H9 (cell line): ENCODE data around the gene KRT85. TPM values are rescaled to one million over a fixed set of nuclear protein-coding genes. Genes with fewer than 3 reads are reported as not detected.

ENCODE experiments used
- DNase-seq: peaks from one replicate; pipeline ENCODE4 v3.0.0-alpha.2; 2017
- H2AFZ ChIP-seq: one replicate; pipeline ENCODE4 v1.6.1; 2013; ENCODE audit warnings: mild to moderate bottlenecking, low read length, control low read depth, moderate library complexity
- H2AK5ac ChIP-seq: 2 replicates; pipeline ENCODE4 v1.6.1; 2013; ENCODE audit warnings: low read length, control low read depth, mixed read lengths; ENCODE audit not compliant: insufficient read length
- H2BK120ac ChIP-seq: one replicate; pipeline ENCODE4 v1.6.1; 2013; ENCODE audit warnings: low read depth, mild to moderate bottlenecking, low read length, control low read depth, inconsistent platforms; ENCODE audit not compliant: poor library complexity, severe bottlenecking
- H2BK12ac ChIP-seq: 2 replicates; pipeline ENCODE4 v1.6.1; 2013; ENCODE audit warnings: low read length, control low read depth, mixed read lengths, low read depth; ENCODE audit not compliant: insufficient read length
- H2BK15ac ChIP-seq: 2 replicates; pipeline ENCODE4 v1.6.1; 2013; ENCODE audit warnings: low read depth, low read length, control low read depth
- H2BK20ac ChIP-seq: one replicate; pipeline ENCODE4 v1.6.1; 2013; ENCODE audit warnings: low read depth, mild to moderate bottlenecking, low read length, control low read depth, inconsistent platforms; ENCODE audit not compliant: poor library complexity, severe bottlenecking
- H2BK5ac ChIP-seq: 2 replicates; pipeline ENCODE4 v1.6.1; 2013; ENCODE audit warnings: low read length, control low read depth, mixed read lengths; ENCODE audit not compliant: insufficient read length
- H3K14ac ChIP-seq: 2 replicates; pipeline ENCODE4 v1.6.1; 2013; ENCODE audit warnings: low read length, control low read depth; ENCODE audit not compliant: insufficient read depth
- H3K18ac ChIP-seq: 2 replicates; pipeline ENCODE4 v1.6.1; 2013; ENCODE audit warnings: low read depth, mild to moderate bottlenecking, mixed read lengths, low read length, control low read depth; ENCODE audit not compliant: insufficient read length
- H3K23ac ChIP-seq: 2 replicates; pipeline ENCODE4 v1.6.1; 2013; ENCODE audit warnings: low read length, control low read depth, mixed read lengths, low read depth; ENCODE audit not compliant: insufficient read length
- H3K23me2 ChIP-seq: 2 replicates; pipeline ENCODE4 v1.6.1; 2013; ENCODE audit warnings: low read depth, mild to moderate bottlenecking, mixed read lengths, low read length, control low read depth; ENCODE audit not compliant: insufficient read length, poor library complexity, severe bottlenecking
- H3K27ac ChIP-seq: 2 replicates; pipeline ENCODE4 v1.5.1; 2013; ENCODE audit warnings: low read length, control low read depth, mixed read lengths, low read depth; ENCODE audit not compliant: insufficient read length
- H3K27me3 ChIP-seq: 2 replicates; pipeline ENCODE4 v1.6.1; 2013; ENCODE audit warnings: low read length, control low read depth, inconsistent platforms; ENCODE audit not compliant: insufficient read depth
- H3K4ac ChIP-seq: 2 replicates; pipeline ENCODE4 v1.6.1; 2013; ENCODE audit warnings: low read depth, mild to moderate bottlenecking, control low read depth, inconsistent platforms, low read length, moderate library complexity
- H3K4me1 ChIP-seq: 2 replicates; pipeline ENCODE4 v1.6.1; 2013; ENCODE audit warnings: low read length, control low read depth, inconsistent platforms; ENCODE audit not compliant: insufficient read depth
- H3K4me2 ChIP-seq: 2 replicates; pipeline ENCODE4 v1.6.1; 2013; ENCODE audit warnings: low read length, control low read depth, mixed read lengths; ENCODE audit not compliant: insufficient read length, insufficient read depth
- H3K56ac ChIP-seq: 2 replicates; pipeline ENCODE4 v1.6.1; 2013; ENCODE audit warnings: low read depth, mild to moderate bottlenecking, mixed read lengths, low read length, control low read depth; ENCODE audit not compliant: insufficient read length
- H3K79me1 ChIP-seq: 2 replicates; pipeline ENCODE4 v1.6.1; 2013; ENCODE audit warnings: low read depth, mild to moderate bottlenecking, moderate library complexity, low read length, control low read depth, inconsistent platforms; ENCODE audit not compliant: insufficient read depth, poor library complexity, severe bottlenecking
- H3K79me2 ChIP-seq: 2 replicates; pipeline ENCODE4 v1.6.1; 2013; ENCODE audit warnings: low read length, control low read depth, inconsistent platforms; ENCODE audit not compliant: insufficient read depth
- H3K9ac ChIP-seq: 2 replicates; pipeline ENCODE4 v1.6.1; 2013; ENCODE audit warnings: low read length, control low read depth, mixed read lengths; ENCODE audit not compliant: insufficient read length; ENCODE audit errors: extremely low read depth
- H3K9me3 ChIP-seq: one replicate; pipeline ENCODE4 v1.6.1; 2013; ENCODE audit warnings: low read depth, low read length, inconsistent platforms; ENCODE audit not compliant: control insufficient read depth
- H3T11ph ChIP-seq: one replicate; pipeline ENCODE4 v1.6.1; 2013; ENCODE audit warnings: mild to moderate bottlenecking, low read length, control low read depth, inconsistent platforms
- H4K20me1 ChIP-seq: one replicate; pipeline ENCODE4 v1.6.1; 2013; ENCODE audit not compliant: control insufficient read depth, insufficient read length, insufficient read depth
- H4K5ac ChIP-seq: 2 replicates; pipeline ENCODE4 v1.6.1; 2013; ENCODE audit warnings: low read depth, mild to moderate bottlenecking, mixed read lengths, low read length, control low read depth; ENCODE audit not compliant: insufficient read length
- H4K8ac ChIP-seq: replicated peaks from 2 replicates; pipeline ENCODE4 v1.6.1; 2013; ENCODE audit warnings: low read length, control low read depth, mixed read lengths, low read depth; ENCODE audit not compliant: insufficient read length
- H4K91ac ChIP-seq: 2 replicates; pipeline ENCODE4 v1.6.1; 2013; ENCODE audit warnings: low read depth, mild to moderate bottlenecking, moderate library complexity, mixed read lengths, low read length, control low read depth; ENCODE audit not compliant: insufficient read length
- H3K27ac Mint-ChIP-seq, 3 experiments: 2 replicates in 2 of 3; 3 replicates in 1 of 3; pipeline ENCODE4 v1.8.0; 2020 to 2021; ENCODE audit warnings: mixed read lengths in 3 of 3, mild to moderate bottlenecking in 1 of 3, moderate library complexity in 1 of 3
- H3K27me3 Mint-ChIP-seq: 2 replicates; pipeline ENCODE4 v1.8.0; 2021; ENCODE audit warnings: low read depth, mild to moderate bottlenecking, moderate library complexity, mixed read lengths
- H3K36me3 Mint-ChIP-seq, 3 experiments: 2 replicates in 2 of 3; 3 replicates in 1 of 3; pipeline ENCODE4 v1.8.0; 2020 to 2021; ENCODE audit warnings: low read depth in 3 of 3, mixed read lengths in 3 of 3; ENCODE audit not compliant: insufficient read depth in 1 of 3
- H3K4me1 Mint-ChIP-seq, 2 experiments: 2 replicates each; pipeline ENCODE4 v1.8.0; 2020; ENCODE audit warnings: mixed read lengths in 2 of 2
- H3K4me3 Mint-ChIP-seq, 2 experiments: 2 replicates in 1 of 2; 3 replicates in 1 of 2; pipeline ENCODE4 v1.8.0; 2020 to 2021; ENCODE audit warnings: mild to moderate bottlenecking in 2 of 2, mixed read lengths in 2 of 2, moderate library complexity in 1 of 2
- H3K9me3 Mint-ChIP-seq, 2 experiments: 2 replicates in 1 of 2; 3 replicates in 1 of 2; pipeline ENCODE4 v1.8.0; 2020; ENCODE audit warnings: mild to moderate bottlenecking in 2 of 2, mixed read lengths in 2 of 2, moderate library complexity in 1 of 2
- WGBS: extraction: QIAGEN DNeasy Blood & Tissue Kit; methylation state at CpG from one replicate; pipeline ENCODE4 v1.1.7; 2013; ENCODE audit warnings: missing lambda C conversion rate, low lambda C conversion rate, mixed read lengths; ENCODE audit not compliant: insufficient read length; ENCODE audit errors: extremely low coverage; 5-methylcytosine and 5-hydroxymethylcytosine counted together
- total RNA-seq: library from RNA; stranded (reverse); gene quantifications from 2 replicates; pipeline ENCODE4 v1.2.1, GENCODE V29; 2021
- TF ChIP-seq, protein P1 (sequence below): fragments of 200-600 bp; sonication (generic); conservative IDR thresholded peaks from 3 replicates; pipeline ENCODE4 v1.8.0; 2021; ENCODE audit warnings: antibody characterized with exemption, mild to moderate bottlenecking

KRT85 gene
- total RNA-seq, 1 experiment from 2014 or later, result not detected

DNA sequence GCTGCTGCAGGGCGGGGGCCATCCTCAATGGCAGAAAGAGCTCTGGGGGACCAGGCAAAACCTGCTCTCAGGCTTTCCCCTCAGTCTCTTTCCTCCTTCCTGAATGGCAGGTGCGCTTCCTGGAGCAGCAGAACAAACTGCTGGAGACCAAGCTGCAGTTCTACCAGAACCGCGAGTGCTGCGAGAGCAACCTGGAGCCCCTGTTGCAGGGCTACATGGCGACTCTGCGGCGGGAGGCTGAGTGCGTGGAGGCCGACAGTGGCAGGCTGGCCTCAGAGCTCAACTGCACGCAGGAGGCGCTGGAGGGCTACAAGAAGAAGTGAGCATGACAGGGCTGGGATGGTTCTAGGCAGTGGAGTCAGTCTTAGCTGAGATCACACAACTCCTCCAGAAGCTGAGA is 23.2 kb downstream of the KRT85 start:
- Histone ChIP-seq H2BK120ac (no peak overlapping the region), H2BK5ac (no peak overlapping the region), H4K91ac (no peak overlapping the region), H3K9me3 (no peaks in the 10 kb centered on the region), H3K79me1 (no peaks in the 10 kb centered on the region), H3K9ac (no peak overlapping the region), H2BK12ac (no peak overlapping the region), H2BK20ac (no peak overlapping the region), H2AFZ (no peak overlapping the region), H3K18ac (no peak overlapping the region), H3K4ac (no peak overlapping the region), H4K5ac (no peak overlapping the region), H3K56ac (no peak overlapping the region), H3K14ac (no peak overlapping the region), H3K27ac (no peak overlapping the region), H3K4me2 (no peak overlapping the region), H4K8ac (no peak overlapping the region), H3T11ph (no peak overlapping the region), H2BK15ac (no peak overlapping the region), H2AK5ac (no peak overlapping the region), H3K23ac (no peak overlapping the region), H3K4me1 (no peaks in the 10 kb centered on the region), H4K20me1 (no peaks in the 10 kb centered on the region), H3K79me2 (no peaks in the 10 kb centered on the region), H3K27me3 (no peaks in the 10 kb centered on the region), H3K23me2 (no peaks in the 10 kb centered on the region)
- TF ChIP-seq, protein P1, sequence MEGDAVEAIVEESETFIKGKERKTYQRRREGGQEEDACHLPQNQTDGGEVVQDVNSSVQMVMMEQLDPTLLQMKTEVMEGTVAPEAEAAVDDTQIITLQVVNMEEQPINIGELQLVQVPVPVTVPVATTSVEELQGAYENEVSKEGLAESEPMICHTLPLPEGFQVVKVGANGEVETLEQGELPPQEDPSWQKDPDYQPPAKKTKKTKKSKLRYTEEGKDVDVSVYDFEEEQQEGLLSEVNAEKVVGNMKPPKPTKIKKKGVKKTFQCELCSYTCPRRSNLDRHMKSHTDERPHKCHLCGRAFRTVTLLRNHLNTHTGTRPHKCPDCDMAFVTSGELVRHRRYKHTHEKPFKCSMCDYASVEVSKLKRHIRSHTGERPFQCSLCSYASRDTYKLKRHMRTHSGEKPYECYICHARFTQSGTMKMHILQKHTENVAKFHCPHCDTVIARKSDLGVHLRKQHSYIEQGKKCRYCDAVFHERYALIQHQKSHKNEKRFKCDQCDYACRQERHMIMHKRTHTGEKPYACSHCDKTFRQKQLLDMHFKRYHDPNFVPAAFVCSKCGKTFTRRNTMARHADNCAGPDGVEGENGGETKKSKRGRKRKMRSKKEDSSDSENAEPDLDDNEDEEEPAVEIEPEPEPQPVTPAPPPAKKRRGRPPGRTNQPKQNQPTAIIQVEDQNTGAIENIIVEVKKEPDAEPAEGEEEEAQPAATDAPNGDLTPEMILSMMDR, result no peak
- Mint-ChIP-seq H3K27me3 (peaks cover 11% of the 10 kb centered on the region), H3K4me1 (no peaks in the 10 kb centered on the region), H3K9me3 (peaks cover 5 to 7% of the 10 kb centered on the region in 2 experiments; a peak in 2 of 5 replicates), H3K36me3 (no peaks in the 10 kb centered on the region; a peak in 1 of 7 replicates), H3K27ac (no peak overlapping the region), H3K4me3 (no peak overlapping the region)
- no CpG with 5 or more reads among the region's 12 CpGs for WGBS
- peak; percentile 54 for DNase-seq
